ENCODE data around the gene SLC25A44. TPM values are rescaled to one million over a fixed set of nuclear protein-coding genes. Genes with fewer than 3 reads are reported as not detected.

Gene SLC25A44
- total RNA-seq, 1 donor from 2014 or later, result 21.3 TPM

DNA sequence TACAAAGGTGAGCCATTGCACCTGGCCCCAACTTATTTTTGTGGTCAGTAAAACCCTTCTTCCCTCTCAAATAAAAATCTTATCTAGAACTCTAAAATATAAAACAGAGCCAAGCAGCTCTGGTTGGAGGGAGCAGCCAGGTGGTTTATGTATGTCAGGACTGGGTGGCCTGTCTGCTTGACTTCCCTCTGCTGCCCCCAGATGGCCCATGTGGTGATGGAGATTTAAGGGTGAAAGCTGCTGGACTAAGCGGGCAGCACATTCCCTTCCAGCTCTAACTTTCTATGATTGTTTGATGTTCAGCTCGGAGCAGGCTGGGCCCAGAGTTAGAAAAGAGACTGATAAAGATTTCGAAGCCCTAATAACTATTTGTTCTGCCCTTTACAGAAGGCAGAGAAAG is 65.9 kb downstream of the SLC25A44 start:
- peaks cover 34% of the 10 kb centered on the region for H3K36me3 Mint-ChIP-seq (ENCODE audit: low read depth, unreplicated experiment)
- H3K79me2 ChIP-seq (ENCODE audit: insufficient read depth, low read length), result peaks cover 9% of the 10 kb centered on the region
- H3K4me1 Mint-ChIP-seq (ENCODE audit: low read depth, unreplicated experiment), result peaks cover 4% of the 10 kb centered on the region
- DNase-seq (ENCODE audit: low read depth) (no peak), FAIRE-seq (no peak)
- H3K4me2 ChIP-seq (ENCODE audit: low read length), result no peak overlapping the region
- peaks cover 74% of the 10 kb centered on the region for H4K20me1 ChIP-seq (ENCODE audit: insufficient read depth, low read length)
- H3K4me1 ChIP-seq (ENCODE audit: insufficient read depth, low read length), result peaks cover 15% of the 10 kb centered on the region
- no peak overlapping the region for H3K27ac Mint-ChIP-seq (ENCODE audit: unreplicated experiment)
- H2AFZ ChIP-seq (ENCODE audit: low read depth, low read length), result no peak overlapping the region
- H3K9me3 ChIP-seq (ENCODE audit: insufficient read depth, low read depth, low read length), result no peaks in the 10 kb centered on the region
- no peak overlapping the region for H3K4me3 ChIP-seq (ENCODE audit: insufficient read depth, low read depth, low read length)
- H3K9ac ChIP-seq (ENCODE audit: low read length), result no peak overlapping the region
- H3K9me3 Mint-ChIP-seq (ENCODE audit: unreplicated experiment), result no peaks in the 10 kb centered on the region
- TF ChIP-seq CTCF (IDR thresholded peaks at IDR 0.05; ENCODE audit: insufficient read depth, low read depth, low read length), result no peak
- TF ChIP-seq EZH2 (IDR thresholded peaks at IDR 0.05; ENCODE audit: insufficient read depth, low read length), result no peak
- H3K4me3 Mint-ChIP-seq (ENCODE audit: unreplicated experiment), result no peak overlapping the region
- no peak overlapping the region for H3K27ac ChIP-seq (ENCODE audit: low read depth, low read length)
- no peaks in the 10 kb centered on the region for H3K27me3 ChIP-seq (ENCODE audit: insufficient read depth, low read length)
- H3K36me3 ChIP-seq (ENCODE audit: insufficient read depth, low read length), result peaks cover 51% of the 10 kb centered on the region
- no peaks in the 10 kb centered on the region for H3K27me3 Mint-ChIP-seq (ENCODE audit: low read depth, unreplicated experiment)

DNA sequence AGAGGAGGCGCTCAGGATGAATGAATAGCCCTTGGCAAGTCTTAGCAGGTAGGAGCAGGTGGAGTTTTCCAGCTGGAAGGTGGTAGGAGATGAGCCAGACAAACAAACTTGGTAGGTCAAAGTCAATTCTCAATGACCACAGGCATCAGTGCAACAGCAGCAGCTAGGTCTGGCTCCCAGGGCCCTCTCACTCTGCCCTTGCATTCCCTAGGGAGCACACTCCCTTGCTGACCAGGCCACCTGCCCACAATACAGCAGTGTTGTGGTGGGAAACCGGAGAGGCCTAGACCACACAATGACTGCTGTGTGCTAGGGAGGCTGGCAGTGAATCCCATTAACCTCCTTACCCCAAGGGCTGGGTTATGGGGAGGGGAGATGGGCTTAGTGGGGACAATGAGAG is 67.0 kb downstream of the SLC25A44 start:
- Mint-ChIP-seq H3K36me3 (ENCODE audit: low read depth, unreplicated experiment) (peaks cover 39% of the 10 kb centered on the region), H3K4me1 (ENCODE audit: low read depth, unreplicated experiment) (peaks cover 4% of the 10 kb centered on the region), H3K9me3 (ENCODE audit: unreplicated experiment) (no peaks in the 10 kb centered on the region), H3K27me3 (ENCODE audit: low read depth, unreplicated experiment) (no peaks in the 10 kb centered on the region), H3K27ac (ENCODE audit: unreplicated experiment) (no peak overlapping the region), H3K4me3 (ENCODE audit: unreplicated experiment) (no peak overlapping the region)
- Histone ChIP-seq H2AFZ (ENCODE audit: low read depth, low read length) (no peak overlapping the region), H3K27ac (ENCODE audit: low read depth, low read length) (no peak overlapping the region), H4K20me1 (ENCODE audit: insufficient read depth, low read length) (peaks cover 82% of the 10 kb centered on the region), H3K27me3 (ENCODE audit: insufficient read depth, low read length) (no peaks in the 10 kb centered on the region), H3K9me3 (ENCODE audit: insufficient read depth, low read depth, low read length) (no peaks in the 10 kb centered on the region), H3K4me1 (ENCODE audit: insufficient read depth, low read length) (peaks cover 15% of the 10 kb centered on the region), H3K79me2 (ENCODE audit: insufficient read depth, low read length) (peaks cover 14% of the 10 kb centered on the region), H3K4me3 (ENCODE audit: insufficient read depth, low read depth, low read length) (no peak overlapping the region), H3K9ac (ENCODE audit: low read length) (no peak overlapping the region), H3K4me2 (ENCODE audit: low read length) (no peak overlapping the region), H3K36me3 (ENCODE audit: insufficient read depth, low read length) (peaks cover 59% of the 10 kb centered on the region)
- FAIRE-seq, result no peak
- TF ChIP-seq CTCF (IDR thresholded peaks at IDR 0.05; ENCODE audit: insufficient read depth, low read depth, low read length), result no peak
- TF ChIP-seq EZH2 (IDR thresholded peaks at IDR 0.05; ENCODE audit: insufficient read depth, low read length), result no peak
- no peak for DNase-seq (ENCODE audit: low read depth)

Other genes with a start within 250 kb of the SLC25A44 start
- gene ARHGEF2, start 215.6 kb upstream of the SLC25A44 start, total RNA-seq, result 98.3 and 99.3 TPM in 2 replicates
- 236 and 244 TPM in 2 replicates for gene SSR2, start 173.2 kb upstream of the SLC25A44 start, total RNA-seq
- gene UBQLN4, start 140.3 kb upstream of the SLC25A44 start, total RNA-seq, result 33.5 and 40.0 TPM in 2 replicates
- 60.1 and 62.6 TPM in 2 replicates for gene LAMTOR2, start 139.3 kb upstream of the SLC25A44 start, total RNA-seq
- 0.99 and 3.1 TPM in 2 replicates for gene RAB25, start 132.9 kb upstream of the SLC25A44 start, total RNA-seq
- 32.9 and 37.6 TPM in 2 replicates for gene MEX3A, start 111.6 kb upstream of the SLC25A44 start, total RNA-seq
- gene LMNA, start 79.4 kb upstream of the SLC25A44 start, total RNA-seq, result 429 and 464 TPM in 2 replicates
- gene SEMA4A, start 40.5 kb upstream of the SLC25A44 start, total RNA-seq, result 0.66 and 1.1 TPM in 2 replicates
- gene PMF1, start 18.9 kb downstream of the SLC25A44 start, total RNA-seq, result 28.9 and 29.9 TPM in 2 replicates
- gene BGLAP, start 48.1 kb downstream of the SLC25A44 start, total RNA-seq, result 0.66 TPM in 1 of 2 replicates, not detected in the other
- 6.4 and 7.2 TPM in 2 replicates for gene PAQR6, start 54.0 kb downstream of the SLC25A44 start, total RNA-seq
- gene SMG5, start 88.7 kb downstream of the SLC25A44 start, total RNA-seq, result 75.6 and 81.4 TPM in 2 replicates
- 3.0 and 3.2 TPM in 2 replicates for gene TMEM79, start 90.2 kb downstream of the SLC25A44 start, total RNA-seq
- 43.6 and 52.5 TPM in 2 replicates for gene GLMP, start 101.6 kb downstream of the SLC25A44 start, total RNA-seq
- gene VHLL, start 105.2 kb downstream of the SLC25A44 start, total RNA-seq, result 0.34 TPM in 1 of 2 replicates, not detected in the other
- gene CCT3, start 144.2 kb downstream of the SLC25A44 start, total RNA-seq, result 343 and 360 TPM in 2 replicates
- gene TSACC, start 144.4 kb downstream of the SLC25A44 start, total RNA-seq, result 1.0 and 1.2 TPM in 2 replicates
- not detected in 2 replicates for gene RHBG, start 175.1 kb downstream of the SLC25A44 start, total RNA-seq

Data from astrocyte (in vitro differentiated cells and primary cell).